Measurements from ENCODE around the gene ASB2. TPM values are rescaled to one million over a fixed set of nuclear protein-coding genes. Genes with fewer than 3 reads are reported as not detected.

Gene ASB2
- total RNA-seq, 1 donor from 2014 or later = 297 TPM

DNA sequence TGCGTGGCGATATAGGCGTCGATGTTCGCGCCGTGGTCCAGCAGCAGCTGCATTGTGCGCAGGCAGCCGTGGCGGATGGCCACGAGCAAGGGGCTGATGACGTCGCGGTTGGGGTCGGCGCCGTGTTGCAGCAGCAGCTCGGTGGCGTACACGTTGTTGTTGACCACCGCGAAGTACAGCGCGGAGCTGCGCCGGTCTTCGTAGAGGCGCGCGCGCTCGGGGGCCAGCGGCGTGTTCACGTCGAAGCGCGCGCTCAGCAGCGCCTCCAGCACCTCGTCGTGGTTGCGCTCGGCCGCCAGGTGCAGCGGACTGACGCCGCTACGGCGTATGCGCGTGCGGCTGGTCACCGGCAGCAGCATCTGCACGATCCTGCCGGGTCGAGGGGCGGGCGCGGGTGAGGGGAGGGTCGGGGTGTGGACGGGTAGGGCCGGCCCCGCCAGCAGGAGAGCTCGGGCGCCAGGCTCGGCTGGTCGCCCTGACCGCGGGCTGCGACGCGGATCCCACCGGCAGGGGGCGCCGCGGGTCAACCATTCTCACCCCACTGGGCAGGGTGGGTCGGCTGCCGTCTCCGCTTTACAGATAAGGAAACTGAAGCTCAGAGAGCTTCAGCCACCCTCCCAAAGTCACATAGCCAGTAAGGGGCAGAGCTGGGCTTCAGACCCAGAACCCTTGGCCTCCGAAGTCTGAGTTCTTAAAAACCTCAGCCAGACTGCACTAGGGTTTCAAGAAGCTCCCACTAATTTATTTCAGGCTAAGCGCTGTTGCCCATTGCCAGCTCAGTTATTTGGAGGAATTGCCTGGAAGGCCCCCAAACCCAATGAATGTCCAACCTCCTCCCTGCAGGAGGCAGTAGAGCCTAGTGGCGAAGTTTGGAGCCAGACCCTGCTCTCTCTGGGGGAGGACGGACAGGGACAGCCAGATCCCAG, 36.8 kb downstream of the ASB2 start:
- DNase-seq = peak; percentile 86
- intact Hi-C loops (cut with DNase I) = loop anchor here (2.0 kb wide), 1 partner anchor 61 kb away; no protein-coding TSS in a partner anchor
- peak; percentile 66 for ATAC-seq (ENCODE audit: poor library complexity)

DNA sequence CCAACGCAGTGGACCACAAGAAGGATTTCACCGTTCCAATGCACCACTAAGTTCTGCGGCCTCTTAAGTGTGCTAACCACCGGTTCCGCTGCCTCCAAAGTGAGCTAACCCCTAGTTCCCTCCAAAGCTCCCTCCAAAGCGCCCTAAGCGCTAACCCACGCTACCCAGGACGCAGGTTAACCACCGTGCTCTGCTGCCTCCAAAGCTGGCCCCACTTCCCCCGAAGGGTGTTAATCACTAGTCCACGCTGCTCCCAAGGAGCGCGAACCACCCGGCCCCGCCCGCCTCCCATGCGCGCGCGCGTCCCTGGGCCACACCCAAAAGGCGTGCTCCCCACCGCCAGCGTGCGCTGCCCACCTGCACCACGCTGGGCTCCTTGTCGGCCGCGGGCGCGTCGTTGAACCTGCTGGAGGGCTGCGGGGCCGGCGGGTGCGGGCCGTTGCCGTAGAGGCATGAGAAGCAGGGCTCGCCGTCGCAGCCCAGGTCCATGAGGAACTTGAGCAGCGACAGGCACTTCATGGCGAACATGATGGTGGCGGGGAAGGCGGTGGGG, 37.5 kb downstream of the ASB2 start:
- DNase-seq (no peak), ATAC-seq (ENCODE audit: poor library complexity) (peak; percentile 1)
- intact Hi-C loops (cut with DNase I) = no loop called here

DNA sequence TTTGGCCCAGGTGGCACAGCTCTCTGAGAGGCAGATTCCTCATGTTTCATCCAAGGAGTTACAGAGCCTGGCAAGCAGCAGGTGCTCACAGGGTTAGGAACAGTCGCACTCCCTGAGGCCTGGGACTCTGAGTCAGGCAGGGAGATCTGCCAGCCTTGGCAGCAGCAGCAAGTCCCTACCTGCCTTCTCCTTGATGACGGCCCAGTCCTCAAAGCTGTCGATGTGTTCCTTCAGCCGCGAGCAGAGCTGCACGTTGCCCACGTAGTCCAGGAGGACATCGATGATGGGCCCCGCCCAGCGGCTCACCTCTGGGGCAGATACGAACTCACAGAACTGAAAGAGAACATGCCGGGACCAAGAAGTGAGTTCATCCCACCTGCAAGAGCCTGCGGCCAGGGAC, 38.9 kb downstream of the ASB2 start:
- intact Hi-C loops (cut with DNase I) = no loop called here
- DNase-seq = no peak
- ATAC-seq (ENCODE audit: poor library complexity) = no peak

GRCh38 chr14:93936926-93937325, 39.4 kb downstream of the ASB2 start:
- ATAC-seq (ENCODE audit: poor library complexity) = no peak
- intact Hi-C loops (cut with DNase I) = no loop called here
- DNase-seq = no peak

DNA sequence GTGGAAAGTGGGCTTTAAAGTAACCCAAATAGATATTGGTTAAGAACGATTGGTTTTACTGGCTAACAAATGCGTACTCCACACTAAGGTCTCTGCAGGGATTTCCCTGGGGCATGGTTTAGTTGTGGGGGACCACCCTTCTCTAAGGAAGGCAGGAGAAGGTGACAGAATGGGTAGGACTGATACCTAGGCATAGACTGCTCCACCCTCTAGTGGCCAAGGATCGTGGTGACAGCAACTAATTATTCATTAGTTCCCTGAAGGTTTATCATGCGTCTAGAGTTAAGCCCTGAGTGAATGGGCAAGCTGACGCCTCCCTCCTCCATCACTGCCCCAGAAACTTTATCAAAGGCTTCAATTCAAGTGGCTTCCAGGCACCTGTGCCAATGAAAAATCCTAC, 40.1 kb downstream of the ASB2 start:
- intact Hi-C loops (cut with DNase I) = no loop called here
- DNase-seq (no peak), ATAC-seq (ENCODE audit: poor library complexity) (no peak)

- intact Hi-C loops (cut with DNase I) = no loop called here
- no peak for ATAC-seq (ENCODE audit: poor library complexity)
- no peak for DNase-seq
Observed at GRCh38 chr14:93935213-93935612, 41.2 kb downstream of the ASB2 start.

- ATAC-seq (ENCODE audit: poor library complexity) = no peak
- DNase-seq = no peak
- intact Hi-C loops (cut with DNase I) = no loop called here
Observed at GRCh38 chr14:93932642-93933041, 43.7 kb downstream of the ASB2 start.

DNA sequence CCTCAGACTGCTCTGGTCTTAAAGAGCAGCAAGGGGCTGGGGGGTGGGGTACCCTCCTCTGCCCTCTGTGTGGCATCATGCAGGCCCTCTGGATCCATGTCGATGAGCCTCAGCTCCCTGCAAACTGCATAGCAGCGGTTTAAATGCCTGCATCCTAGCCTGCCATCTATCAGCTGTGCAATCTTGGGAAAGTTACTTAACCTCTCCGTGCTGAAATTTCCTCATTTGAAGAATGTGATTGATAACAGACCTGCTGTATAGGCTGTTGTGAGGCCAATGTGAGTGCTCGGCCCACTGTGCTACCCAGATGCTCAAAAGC, 45.4 kb downstream of the ASB2 start:
- DNase-seq (no peak), ATAC-seq (ENCODE audit: poor library complexity) (no peak)
- intact Hi-C loops (cut with DNase I) = no loop called here

GRCh38 chr14:93930296-93930988, 45.9 kb downstream of the ASB2 start:
- intact Hi-C loops (cut with DNase I) = no loop called here
- DNase-seq (no peak), ATAC-seq (ENCODE audit: poor library complexity) (no peak)

DNA sequence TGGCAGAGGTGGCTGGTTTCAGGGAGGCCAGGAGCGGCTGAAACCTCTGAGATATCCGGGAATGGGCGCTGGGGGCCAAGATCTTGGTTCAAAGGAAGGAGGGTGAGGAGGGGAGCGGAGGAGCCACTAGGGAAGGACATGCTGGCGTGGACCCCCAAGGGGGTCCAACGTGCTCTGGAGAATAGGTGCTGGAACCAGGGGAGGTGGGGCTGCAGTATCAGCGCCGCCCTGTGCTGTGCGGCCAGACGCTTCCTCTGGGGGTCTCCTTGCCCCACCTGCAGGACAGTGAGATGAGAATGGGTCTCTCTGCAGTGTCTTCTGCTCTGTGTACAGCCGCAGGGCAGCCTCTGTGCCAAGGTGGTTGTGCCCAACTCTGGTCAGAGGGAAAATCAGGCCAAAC, 46.7 kb downstream of the ASB2 start:
- intact Hi-C loops (cut with DNase I) = no loop called here
- ATAC-seq (ENCODE audit: poor library complexity) = no peak
- no peak for DNase-seq

DNA sequence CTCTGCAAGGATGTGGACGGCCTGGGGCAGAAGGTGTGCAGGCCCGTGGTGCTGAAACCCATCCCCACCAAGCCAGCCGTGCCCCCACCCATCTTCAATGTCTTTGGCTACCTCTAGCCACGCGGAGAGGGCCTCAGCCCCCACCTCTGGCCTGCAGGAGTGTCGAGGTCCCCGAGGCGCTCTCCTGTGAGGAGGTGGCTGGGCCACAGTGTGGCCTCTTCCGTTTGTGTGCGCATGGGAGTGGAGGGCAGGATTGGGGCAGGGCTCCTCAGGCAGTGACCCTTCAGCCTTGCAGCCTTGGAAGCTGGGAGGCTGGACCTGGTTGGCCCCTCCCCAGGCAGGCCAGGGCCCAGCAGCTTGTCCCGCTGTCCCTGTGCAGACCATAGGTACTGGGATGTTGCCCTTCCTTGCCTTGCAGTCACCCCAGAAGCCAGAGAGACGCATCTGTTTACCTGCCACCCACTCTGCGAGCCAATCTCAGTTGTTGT, 47.3 kb downstream of the ASB2 start:
- ATAC-seq (ENCODE audit: poor library complexity) (peak; percentile 3), DNase-seq (no peak)
- intact Hi-C loops (cut with DNase I) = no loop called here

GRCh38 chr14:93928184-93929047, 48.0 kb downstream of the ASB2 start:
- intact Hi-C loops (cut with DNase I) = no loop called here
- ATAC-seq (ENCODE audit: poor library complexity) (peak; percentile 11), DNase-seq (no peak)

GRCh38 chr14:93927800-93928145, 48.6 kb downstream of the ASB2 start:
- no peak for DNase-seq
- intact Hi-C loops (cut with DNase I) = no loop called here
- ATAC-seq (ENCODE audit: poor library complexity) = no peak

DNA sequence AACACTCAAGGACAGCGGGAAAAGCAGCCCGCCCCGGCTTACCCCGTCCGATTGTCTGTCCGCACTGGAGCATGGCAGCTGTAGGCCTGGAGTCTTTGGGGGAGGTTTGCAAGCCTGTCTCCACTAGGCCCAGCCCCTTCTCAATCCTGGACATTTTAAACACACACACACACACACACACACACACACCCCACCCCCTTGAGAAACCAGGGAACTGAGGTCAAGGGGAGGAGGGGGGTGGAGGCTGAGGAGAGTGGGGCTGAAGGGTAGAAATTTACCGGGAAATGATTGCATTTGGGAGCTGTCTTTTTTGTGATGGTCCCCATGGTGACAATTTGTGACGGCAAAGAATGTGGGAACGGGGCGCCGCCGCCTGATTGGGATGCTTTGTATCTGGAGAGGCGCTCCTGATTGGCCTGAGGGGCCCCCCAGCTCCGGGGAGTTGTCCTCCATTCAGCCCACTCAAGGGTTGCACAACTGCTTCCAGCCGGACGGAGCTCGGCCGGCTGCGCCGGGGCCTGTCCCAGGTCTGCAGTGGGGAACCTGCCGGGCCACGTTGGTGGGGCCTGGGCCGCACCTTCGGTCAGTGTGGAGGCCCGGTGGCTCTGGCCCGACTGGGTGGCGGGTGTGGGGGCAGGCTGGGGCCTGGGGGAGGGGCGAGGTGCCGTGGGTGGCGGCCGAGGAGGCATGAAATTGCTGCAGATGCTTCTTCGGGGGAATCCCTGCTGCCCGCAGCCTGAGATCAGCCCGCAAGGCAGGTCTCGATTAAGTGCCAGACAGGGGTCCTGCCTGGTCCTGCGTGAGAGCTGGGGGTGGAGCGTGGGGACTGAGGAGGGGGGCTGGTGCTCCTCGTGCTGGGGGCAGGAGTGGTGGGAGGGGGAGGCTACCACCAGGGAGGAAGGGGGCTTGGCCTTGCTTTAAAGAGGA, 49.2 kb downstream of the ASB2 start, which contains the start of gene FAM181A:
Gene FAM181A, plus strand, starts transcription at position 472 of the 927 bp plus-strand sequence. CDS start 942 bp downstream, outside the sequence.
- DNase-seq (no peak), ATAC-seq (ENCODE audit: poor library complexity) (peak; percentile 5)
- intact Hi-C loops (cut with DNase I) = no loop called here

GRCh38 chr14:93926245-93926872, 50.0 kb downstream of the ASB2 start:
- DNase-seq (no peak), ATAC-seq (ENCODE audit: poor library complexity) (no peak)
- intact Hi-C loops (cut with DNase I) = no loop called here

GRCh38 chr14:93925374-93925895, 50.9 kb downstream of the ASB2 start:
- intact Hi-C loops (cut with DNase I) = no loop called here
- DNase-seq (no peak), ATAC-seq (ENCODE audit: poor library complexity) (no peak)
